GM18951 (cell line): Measurements from ENCODE around the gene GRM7.

Experiments used
- POLR2A ChIP-seq: IDR thresholded peaks from 4 replicates; pipeline ENCODE4 v1.6.1; 2011; ENCODE audit warnings: mild to moderate bottlenecking; ENCODE audit not compliant: insufficient read length, insufficient read depth; ENCODE audit errors: extremely low read depth
- in situ Hi-C: fragments of 300-500 bp; cut with MboI; formaldehyde crosslinking; loops from one replicate; pipeline ENCODE4 v1.12.0; 2022; ENCODE audit warnings: low sequenced_read_pairs, mixed read lengths, inconsistent platforms; ENCODE audit not compliant: unreplicated experiment

Gene GRM7

GRCh38 chr3:7396534-7396933, 535.6 kb downstream of the GRM7 start:
- in situ Hi-C loops, result no loop called here
- TF ChIP-seq POLR2A, result no peak

DNA sequence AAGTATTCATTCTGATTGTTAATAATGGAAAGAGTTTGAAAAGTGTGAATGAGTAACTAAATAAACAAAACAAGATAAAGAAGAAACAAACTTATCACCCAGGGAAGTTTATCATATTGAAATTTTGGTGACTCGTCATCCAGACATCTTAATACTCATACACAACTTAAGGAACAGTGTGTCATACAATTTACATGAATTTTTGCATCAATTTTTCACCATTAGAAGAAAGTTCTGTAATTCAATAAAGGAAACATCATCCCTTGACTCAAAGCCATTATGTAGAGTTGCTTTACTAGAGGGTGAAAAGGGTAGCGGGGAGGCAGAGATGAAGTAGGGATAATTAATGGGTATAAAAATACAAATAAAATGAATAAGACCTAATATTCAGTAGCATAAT, 536.2 kb downstream of the GRM7 start:
- TF ChIP-seq POLR2A, result no peak
- in situ Hi-C loops, result no loop called here

DNA sequence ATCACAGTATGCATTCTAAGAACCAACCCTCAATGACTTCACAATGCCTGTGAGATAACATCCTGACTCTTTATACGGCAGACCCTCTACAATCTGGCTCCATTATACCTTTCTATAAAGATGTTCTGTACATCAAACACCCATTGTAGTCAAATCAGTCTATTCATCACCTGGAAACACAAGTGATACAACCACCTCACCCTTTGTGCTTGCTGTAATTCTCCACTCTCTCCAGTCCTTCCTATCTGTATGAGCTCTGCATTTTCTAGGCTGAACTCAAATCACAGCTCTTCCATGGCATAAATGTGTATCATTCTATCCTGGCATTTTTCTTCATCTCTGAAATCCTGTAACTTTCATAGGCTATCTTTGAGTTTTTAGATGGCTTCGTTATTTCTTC, 539.4 kb downstream of the GRM7 start:
- TF ChIP-seq POLR2A, result no peak
- in situ Hi-C loops, result no loop called here

DNA sequence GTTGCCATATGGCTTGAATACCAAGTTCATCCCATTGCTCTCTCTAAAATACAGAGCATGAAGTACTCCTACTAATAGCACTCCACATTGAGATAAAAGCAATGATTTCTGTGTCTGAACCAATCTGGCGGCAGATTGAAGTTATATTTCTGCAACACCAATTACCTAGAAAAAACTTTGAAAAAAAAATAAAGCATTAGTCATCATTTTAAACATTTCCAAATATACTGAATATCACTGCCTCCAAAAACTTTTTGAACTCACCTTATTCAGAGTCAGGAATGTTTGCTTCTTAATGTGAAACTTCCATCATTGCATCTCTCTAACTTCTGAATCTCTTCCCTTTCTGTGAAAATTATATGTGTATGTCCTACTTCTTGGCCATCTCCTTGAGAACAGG, 540.5 kb downstream of the GRM7 start:
- in situ Hi-C loops, result no loop called here

DNA sequence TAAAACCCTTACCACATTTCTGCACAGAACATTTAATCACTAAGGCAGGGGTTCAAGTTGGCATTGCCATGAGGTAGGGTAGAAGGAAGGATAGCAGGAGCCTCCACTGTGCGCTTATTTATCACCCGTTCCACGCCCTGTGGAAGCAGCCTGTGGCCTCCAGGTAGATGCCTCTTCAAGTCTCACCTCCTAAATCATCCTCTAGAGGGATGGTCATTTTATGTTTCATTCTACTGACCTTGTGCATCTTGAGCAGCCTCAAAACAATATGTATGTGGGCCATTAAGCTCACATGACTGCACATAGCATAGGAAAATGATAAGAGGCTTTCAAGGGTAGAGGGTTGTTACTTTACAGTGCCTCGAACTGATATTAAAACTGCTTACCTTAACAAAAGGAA, 546.2 kb downstream of the GRM7 start:
- in situ Hi-C loops, result no loop called here

More for the DNA sequence above, 540.5 kb downstream of the GRM7 start:
- no peak for TF ChIP-seq POLR2A

GRCh38 chr3:7410782-7411181, 549.9 kb downstream of the GRM7 start:
- no peak for TF ChIP-seq POLR2A
- in situ Hi-C loops, result no loop called here

More for the DNA sequence above, 546.2 kb downstream of the GRM7 start:
- TF ChIP-seq POLR2A, result no peak

DNA sequence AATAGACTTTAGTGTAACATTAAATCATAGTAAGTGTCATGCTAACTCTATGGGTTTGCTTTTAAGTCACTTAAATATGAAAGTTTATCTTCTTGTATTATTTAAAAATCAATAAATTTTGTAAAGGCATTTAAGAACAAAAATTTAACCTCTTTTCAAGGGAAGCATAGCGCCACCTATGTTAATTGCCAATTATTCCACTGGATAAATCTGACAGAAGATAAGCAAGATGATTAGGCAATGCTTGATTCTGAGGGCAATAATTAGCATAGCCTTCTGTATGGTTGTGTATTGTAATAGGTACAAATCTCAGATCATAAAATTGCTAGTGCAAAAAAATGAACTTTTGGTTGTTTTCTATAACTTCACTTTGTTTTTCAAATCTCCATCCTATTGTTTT, 560.1 kb downstream of the GRM7 start:
- no peak for TF ChIP-seq POLR2A
- in situ Hi-C loops, result no loop called here

GRCh38 chr3:7423036-7423435, 562.1 kb downstream of the GRM7 start:
- in situ Hi-C loops, result no loop called here
- no peak for TF ChIP-seq POLR2A

GRCh38 chr3:7423995-7424394, 563.1 kb downstream of the GRM7 start:
- TF ChIP-seq POLR2A, result no peak
- in situ Hi-C loops, result no loop called here

- in situ Hi-C loops, result no loop called here
- TF ChIP-seq POLR2A, result no peak
Measured at GRCh38 chr3:7428206-7428718, 567.3 kb downstream of the GRM7 start.

- in situ Hi-C loops, result no loop called here
Measured at GRCh38 chr3:7432610-7433009, 571.7 kb downstream of the GRM7 start.

DNA sequence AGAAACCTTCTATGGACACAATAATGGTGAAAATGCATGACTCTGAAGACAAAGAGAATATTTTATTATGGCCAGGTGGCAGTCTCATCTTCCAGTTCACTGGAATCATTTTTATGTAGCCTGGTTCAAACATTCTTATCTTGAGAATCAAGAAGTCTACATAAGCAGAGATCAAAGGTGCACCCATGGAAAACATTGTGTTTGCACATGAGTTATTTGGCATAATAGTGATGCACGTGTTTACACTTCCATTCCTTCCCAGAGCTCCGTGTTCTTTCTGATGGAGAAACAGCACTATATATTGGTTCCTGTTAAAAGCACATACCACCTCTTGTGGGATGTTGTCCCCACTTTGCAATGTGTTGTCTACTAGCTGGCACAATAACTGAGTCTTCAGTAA, 572.2 kb downstream of the GRM7 start:
- in situ Hi-C loops, result no loop called here
- no peak for TF ChIP-seq POLR2A

More at GRCh38 chr3:7432610-7433009, 571.7 kb downstream of the GRM7 start:
- no peak for TF ChIP-seq POLR2A

- TF ChIP-seq POLR2A, result no peak
- in situ Hi-C loops, result no loop called here
Measured at GRCh38 chr3:7436542-7436941, 575.6 kb downstream of the GRM7 start.

DNA sequence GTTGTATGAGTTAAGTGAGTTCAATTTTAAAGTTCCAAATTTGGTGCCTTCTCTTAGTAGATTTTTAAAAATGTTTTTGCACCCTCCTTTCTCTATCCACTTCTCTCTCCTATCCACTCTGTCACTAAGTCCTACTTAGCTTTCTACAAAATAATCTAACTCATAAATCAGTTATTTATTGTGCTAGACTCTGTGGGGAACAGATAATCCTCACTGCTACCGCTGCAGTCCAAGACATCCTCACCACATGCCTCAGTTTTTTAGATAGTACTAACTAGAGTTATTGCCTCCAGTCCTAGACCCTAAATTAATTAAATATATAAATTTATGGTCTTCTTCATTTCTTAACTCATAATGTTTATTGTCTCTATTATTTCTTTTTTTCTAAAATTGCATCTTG, 576.3 kb downstream of the GRM7 start:
- no peak for TF ChIP-seq POLR2A
- in situ Hi-C loops, result no loop called here

- in situ Hi-C loops, result no loop called here
- no peak for TF ChIP-seq POLR2A
Measured at GRCh38 chr3:7439101-7439680, 578.3 kb downstream of the GRM7 start.

DNA sequence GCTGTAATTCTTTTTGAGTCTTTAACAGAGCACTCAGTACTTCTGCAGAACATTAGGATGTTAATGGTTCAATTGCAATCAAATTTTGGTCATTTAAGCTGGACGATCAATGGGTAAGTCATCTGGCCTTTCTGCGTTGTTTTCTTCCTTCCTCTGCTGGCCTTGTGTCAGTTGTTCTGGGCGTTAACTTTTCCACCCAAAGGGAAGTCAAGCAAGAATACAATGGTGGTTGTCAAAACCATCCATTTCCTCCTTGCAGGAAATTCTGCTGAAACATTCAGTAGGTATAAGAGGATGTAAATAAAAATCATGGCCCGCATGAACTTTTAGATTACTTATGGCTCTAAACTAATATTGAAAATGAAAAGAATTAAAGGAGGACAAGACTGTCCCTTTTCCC, 584.0 kb downstream of the GRM7 start:
- in situ Hi-C loops, result no loop called here
- TF ChIP-seq POLR2A, result no peak
